AG09309 (cell line): Measurements from ENCODE around the gene SIL1.
"Not testable (repeated sequence)": the region's sequence is repeated elsewhere in the genome, so short reads cannot be mapped to it uniquely, and the experiment has no call there.

Experiments used
- DNase-seq: peaks from one replicate; pipeline ENCODE4 v3.0.0-alpha.2; 2010; ENCODE audit warnings: low read depth
- H3K4me3 ChIP-seq: 2 replicates; pipeline ENCODE4 v1.5.1; 2011; ENCODE audit warnings: mild to moderate bottlenecking, low read depth, low read length, moderate library complexity; ENCODE audit not compliant: control insufficient read depth
- CTCF ChIP-seq: IDR thresholded peaks from 2 replicates; pipeline ENCODE4 v1.5.1; 2011; ENCODE audit warnings: mild to moderate bottlenecking, low read depth, low read length, inconsistent platforms; ENCODE audit not compliant: insufficient read depth, control insufficient read depth; ENCODE audit errors: missing control alignments

SIL1 gene

DNA sequence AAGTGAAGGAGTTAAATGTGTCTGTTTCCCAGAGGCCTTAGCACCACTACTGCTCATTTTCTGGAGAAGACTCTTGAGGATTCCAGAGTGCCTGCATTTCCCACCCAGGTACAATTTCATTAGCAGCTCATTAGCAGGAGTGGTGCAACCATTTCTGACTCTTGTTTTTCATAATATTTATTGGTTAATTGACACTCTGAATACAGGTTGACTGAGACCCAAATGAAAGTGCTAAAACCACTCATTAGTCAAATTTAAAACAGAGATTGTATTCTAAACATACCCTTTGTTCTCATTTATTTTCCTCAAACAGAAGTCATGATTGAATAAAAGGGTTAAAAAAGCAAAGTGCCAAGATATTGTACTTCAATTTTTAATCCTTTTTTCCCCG lies 134.5 kb downstream of the SIL1 start:
- no peak for DNase-seq
- no peak for TF ChIP-seq CTCF
- no peak overlapping the region for H3K4me3 ChIP-seq

GRCh38 chr5:139062910-139063663 lies 135.1 kb downstream of the SIL1 start:
- no peak for TF ChIP-seq CTCF
- no peak overlapping the region for H3K4me3 ChIP-seq
- DNase-seq, result no peak

GRCh38 chr5:139061856-139062255 lies 136.3 kb downstream of the SIL1 start:
- TF ChIP-seq CTCF, result no peak
- DNase-seq, result no peak
- no peak overlapping the region for H3K4me3 ChIP-seq

DNA sequence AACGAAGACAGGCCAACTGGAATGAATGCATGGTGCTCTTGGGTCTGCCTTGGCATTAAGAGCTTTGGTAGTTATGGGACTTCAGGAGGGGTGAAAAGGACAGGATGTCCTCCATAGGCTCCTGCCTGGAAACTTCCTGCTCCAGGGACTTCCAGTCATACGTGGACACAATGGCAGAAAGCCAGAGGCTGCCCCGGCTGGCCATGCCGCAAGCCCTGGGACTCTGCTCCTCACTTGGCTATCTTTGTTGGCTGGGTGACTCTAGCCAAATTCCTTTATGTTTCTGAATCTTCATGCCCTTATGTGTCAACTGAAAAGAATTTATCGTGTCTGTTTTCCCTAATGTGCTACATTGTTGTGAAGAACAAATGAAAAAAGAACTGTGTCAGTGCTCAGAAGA lies 136.9 kb downstream of the SIL1 start:
- H3K4me3 ChIP-seq, result no peak overlapping the region
- DNase-seq, result peak; percentile 66
- TF ChIP-seq CTCF, result no peak

DNA sequence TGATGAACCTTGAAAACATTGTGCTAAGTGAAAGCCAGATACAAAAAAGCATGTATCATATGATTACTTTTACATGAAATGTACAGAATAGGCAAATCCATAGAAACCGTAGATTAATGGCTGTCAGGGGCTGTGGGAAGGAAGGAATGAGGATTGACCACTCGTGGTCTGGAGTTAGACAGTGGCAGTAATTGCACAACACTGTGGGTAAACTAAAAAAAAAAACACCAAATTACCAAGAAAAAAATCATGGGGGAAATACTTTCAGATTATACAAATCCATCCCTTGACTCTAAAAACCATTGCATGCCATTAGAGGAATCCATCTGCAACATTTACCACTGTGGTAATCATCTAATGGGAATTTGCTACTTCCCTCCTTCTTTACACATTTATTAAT lies 140.0 kb downstream of the SIL1 start:
- no peak overlapping the region for H3K4me3 ChIP-seq
- DNase-seq, result peak; percentile 47
- no peak for TF ChIP-seq CTCF

DNA sequence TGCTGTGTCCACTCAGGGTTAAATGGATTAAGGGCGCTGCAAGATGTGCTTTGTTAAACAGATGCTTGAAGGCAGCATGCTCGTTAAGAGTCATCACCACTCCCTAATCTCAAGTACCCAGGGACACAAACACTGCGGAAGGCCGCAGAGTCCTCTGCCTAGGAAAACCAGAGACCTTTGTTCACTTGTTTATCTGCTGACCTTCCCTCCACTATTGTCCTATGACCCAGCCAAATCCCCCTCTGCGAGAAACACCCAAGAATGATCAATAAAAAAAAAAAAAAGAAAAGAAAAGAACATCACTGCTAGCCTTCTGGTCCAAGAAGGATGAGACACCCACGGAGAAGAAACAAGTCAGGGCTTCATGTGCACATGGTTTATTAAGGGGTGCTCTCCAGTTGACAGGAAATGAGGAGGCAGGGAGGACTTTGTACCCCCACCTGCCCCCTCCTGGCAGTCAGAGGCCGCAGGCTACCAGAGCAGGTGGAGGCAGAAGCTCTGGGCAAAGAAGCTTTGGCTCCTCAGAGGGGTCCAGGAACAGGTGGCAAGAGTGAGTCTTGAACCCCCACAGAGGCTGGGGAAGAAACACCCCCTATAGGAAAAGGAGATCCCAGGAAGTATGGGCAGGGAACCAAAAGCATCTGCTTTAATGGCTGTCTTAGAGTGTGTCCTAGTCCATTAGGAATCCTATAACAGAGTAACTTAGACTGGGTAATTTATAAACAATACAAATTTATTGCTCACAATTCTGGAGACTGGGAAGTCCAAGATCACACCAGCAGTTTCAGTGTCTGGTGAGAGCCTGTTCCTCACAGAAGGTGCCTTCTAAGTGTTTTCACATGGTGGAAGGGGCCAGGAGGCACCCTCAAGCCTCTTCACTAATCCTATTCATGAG lies 140.9 kb downstream of the SIL1 start:
- not testable (repeated sequence) for DNase-seq, H3K4me3 ChIP-seq

- no peak overlapping the region for H3K4me3 ChIP-seq
- no peak for TF ChIP-seq CTCF
- no peak for DNase-seq
These were observed 145.2 kb downstream of the SIL1 start for GRCh38 chr5:139052975-139053374.
